GM21390 (cell line): Measurements from ENCODE around the gene CTDSP2.
"Not testable (repeated sequence)": the region's sequence is repeated elsewhere in the genome, so short reads cannot be mapped to it uniquely, and the experiment has no call there.

ENCODE experiments used
- ATAC-seq: cut with Tn5 transposase; IDR thresholded peaks from one replicate; pipeline ENCODE4 v1.9.1; 2021; ENCODE audit not compliant: unreplicated experiment

Gene CTDSP2

GRCh38 chr12:57882575-57882974, 36.0 kb upstream of the CTDSP2 start:
- no peak for ATAC-seq

- no peak for ATAC-seq
Measured at GRCh38 chr12:57881475-57881874, 34.9 kb upstream of the CTDSP2 start.

GRCh38 chr12:57881035-57881434, 34.5 kb upstream of the CTDSP2 start:
- ATAC-seq, result not testable (repeated sequence)

- no peak for ATAC-seq
Measured at GRCh38 chr12:57877876-57878275, 31.3 kb upstream of the CTDSP2 start.

GRCh38 chr12:57875753-57876547, 29.4 kb upstream of the CTDSP2 start:
- ATAC-seq, result no peak

- no peak for ATAC-seq
Measured at GRCh38 chr12:57874166-57875108, 27.9 kb upstream of the CTDSP2 start.

GRCh38 chr12:57872362-57872761, 25.8 kb upstream of the CTDSP2 start:
- no peak for ATAC-seq

GRCh38 chr12:57869927-57870318, 23.4 kb upstream of the CTDSP2 start:
- ATAC-seq, result no peak

- no peak for ATAC-seq
Measured at GRCh38 chr12:57869298-57869926, 22.9 kb upstream of the CTDSP2 start.

GRCh38 chr12:57868851-57869268, 22.3 kb upstream of the CTDSP2 start:
- ATAC-seq, result no peak

- no peak for ATAC-seq
Measured at GRCh38 chr12:57868221-57868620, 21.7 kb upstream of the CTDSP2 start.

- ATAC-seq, result no peak
Measured at GRCh38 chr12:57866308-57867019, 19.9 kb upstream of the CTDSP2 start.

- ATAC-seq, result peak; percentile 78
Measured at GRCh38 chr12:57865084-57865751, 18.7 kb upstream of the CTDSP2 start.

- no peak for ATAC-seq
Measured at GRCh38 chr12:57864442-57865083, 18.0 kb upstream of the CTDSP2 start.

GRCh38 chr12:57863676-57864075, 17.1 kb upstream of the CTDSP2 start:
- no peak for ATAC-seq

- ATAC-seq, result no peak
Measured at GRCh38 chr12:57861967-57862366, 15.4 kb upstream of the CTDSP2 start.

- ATAC-seq, result not testable (repeated sequence)
Measured at GRCh38 chr12:57860883-57861282, 14.4 kb upstream of the CTDSP2 start.

GRCh38 chr12:57859121-57859520, 12.6 kb upstream of the CTDSP2 start:
- ATAC-seq, result no peak

GRCh38 chr12:57858123-57858522, 11.6 kb upstream of the CTDSP2 start:
- ATAC-seq, result not testable (repeated sequence)

- no peak for ATAC-seq
Measured at GRCh38 chr12:57854965-57855364, 8.4 kb upstream of the CTDSP2 start.
